ENCODE measurements around the gene ABHD11. TPM values are rescaled to one million over a fixed set of nuclear protein-coding genes. Genes with fewer than 3 reads are reported as not detected.

The ABHD11 gene
- total and polyA plus RNA-seq, 7 donors, result 5.4 to 91.3 (median 13.0) TPM

DNA sequence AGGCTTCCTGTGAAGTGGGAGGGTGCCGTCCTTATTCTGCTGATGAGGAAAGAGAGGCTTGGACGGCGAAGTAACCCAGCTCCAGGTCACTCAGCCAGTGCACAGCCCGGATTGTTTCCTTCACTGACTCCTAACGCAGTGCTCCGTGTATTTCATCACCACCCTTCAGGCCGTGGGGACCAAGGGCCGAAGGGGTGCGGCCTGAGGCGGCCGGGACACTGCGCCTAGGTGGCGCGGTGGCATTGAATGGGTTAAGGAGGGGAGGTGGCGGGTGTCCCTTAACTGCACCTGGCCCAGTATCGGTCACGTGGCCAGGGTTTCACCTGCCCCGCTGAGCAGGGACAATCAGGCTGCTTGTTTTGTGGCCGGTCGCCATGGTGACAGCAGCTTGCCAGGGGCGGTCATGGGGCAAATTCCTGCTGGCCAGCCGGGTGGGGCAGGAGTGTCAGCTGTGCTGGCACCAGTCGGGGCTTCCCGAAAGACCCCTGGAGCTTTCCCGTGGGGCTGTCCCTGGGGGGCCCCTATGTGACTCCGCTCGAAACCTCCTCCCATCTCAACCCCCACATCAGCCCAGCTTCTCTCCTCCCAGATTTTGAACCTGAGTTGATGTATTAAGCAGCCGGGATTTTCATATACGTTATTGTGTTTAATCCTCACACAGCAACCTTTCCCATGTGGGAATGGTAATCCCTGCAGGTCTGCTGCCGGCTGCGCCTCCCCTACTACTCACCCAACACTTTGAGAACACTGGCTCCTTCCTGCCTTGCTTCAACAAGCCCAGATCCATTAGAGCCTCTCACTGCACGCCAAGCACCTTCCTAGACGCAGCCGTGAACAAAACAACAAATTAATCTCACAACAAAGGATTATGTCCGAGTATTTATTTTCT lies 4.4 kb upstream of the ABHD11 start:
- Histone ChIP-seq H3K36me3 (no peaks in the 10 kb centered on the region), H3K9me3 (no peaks in the 10 kb centered on the region), H3K4me1 (peaks cover 0 to 31% (median 14%) of the 10 kb centered on the region in 4 donors), H3K4me3 (no peak overlapping the region), H3K27me3 (no peaks in the 10 kb centered on the region), H3K27ac (peak overlapping the region in 1 of 4 donors; percentile 25)
- TF ChIP-seq, protein P1, sequence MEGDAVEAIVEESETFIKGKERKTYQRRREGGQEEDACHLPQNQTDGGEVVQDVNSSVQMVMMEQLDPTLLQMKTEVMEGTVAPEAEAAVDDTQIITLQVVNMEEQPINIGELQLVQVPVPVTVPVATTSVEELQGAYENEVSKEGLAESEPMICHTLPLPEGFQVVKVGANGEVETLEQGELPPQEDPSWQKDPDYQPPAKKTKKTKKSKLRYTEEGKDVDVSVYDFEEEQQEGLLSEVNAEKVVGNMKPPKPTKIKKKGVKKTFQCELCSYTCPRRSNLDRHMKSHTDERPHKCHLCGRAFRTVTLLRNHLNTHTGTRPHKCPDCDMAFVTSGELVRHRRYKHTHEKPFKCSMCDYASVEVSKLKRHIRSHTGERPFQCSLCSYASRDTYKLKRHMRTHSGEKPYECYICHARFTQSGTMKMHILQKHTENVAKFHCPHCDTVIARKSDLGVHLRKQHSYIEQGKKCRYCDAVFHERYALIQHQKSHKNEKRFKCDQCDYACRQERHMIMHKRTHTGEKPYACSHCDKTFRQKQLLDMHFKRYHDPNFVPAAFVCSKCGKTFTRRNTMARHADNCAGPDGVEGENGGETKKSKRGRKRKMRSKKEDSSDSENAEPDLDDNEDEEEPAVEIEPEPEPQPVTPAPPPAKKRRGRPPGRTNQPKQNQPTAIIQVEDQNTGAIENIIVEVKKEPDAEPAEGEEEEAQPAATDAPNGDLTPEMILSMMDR (IDR thresholded peaks at IDR 0.05), result no peak
- no peak for TF ChIP-seq POLR2A (IDR thresholded peaks at IDR 0.05)
- no peak for TF ChIP-seq EP300 (IDR thresholded peaks at IDR 0.05)
- no peak for TF ChIP-seq POLR2AphosphoS5 (IDR thresholded peaks at IDR 0.05)
- DNase-seq, result peak; percentile 69
- 11 to 43% methylated on average over 35 of the region's 35 CpGs for WGBS, 2 donors
- intact Hi-C loops (cut with DNase I), result no loop called here

DNA sequence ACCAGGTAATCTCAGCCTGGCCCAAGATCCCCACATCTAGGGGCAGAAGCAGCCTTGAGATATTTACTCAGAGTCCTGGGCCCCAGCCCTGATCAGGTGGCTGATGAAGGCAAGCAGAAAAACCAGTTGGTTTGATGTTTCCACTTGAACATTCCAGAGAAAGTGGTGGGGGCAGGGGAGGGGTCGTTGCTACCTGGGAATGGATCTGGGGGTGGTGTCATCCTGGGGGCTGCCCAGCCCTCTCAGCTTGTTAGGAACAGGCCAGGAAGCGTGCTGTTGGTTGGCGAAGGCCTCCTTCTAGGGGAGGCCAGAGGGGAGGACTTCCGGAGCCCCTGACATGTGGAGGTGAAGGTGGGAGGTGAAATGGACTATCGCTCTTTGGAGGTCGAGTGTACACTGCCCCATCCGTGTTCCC lies 3.7 kb upstream of the ABHD11 start:
- WGBS, 2 donors, result 27 to 63% methylated on average over 7 of the region's 7 CpGs
- Histone ChIP-seq H3K27me3 (no peaks in the 10 kb centered on the region), H3K27ac (peak overlapping the region in 1 of 4 donors; percentile 4), H3K9me3 (no peaks in the 10 kb centered on the region), H3K36me3 (peaks cover 0 to 2% (median 0%) of the 10 kb centered on the region in 4 donors), H3K4me1 (peaks cover 0 to 37% (median 21%) of the 10 kb centered on the region in 4 donors), H3K4me3 (no peak overlapping the region)
- no peak for DNase-seq
- TF ChIP-seq, protein P1 (IDR thresholded peaks at IDR 0.05), result no peak
- TF ChIP-seq POLR2AphosphoS5 (IDR thresholded peaks at IDR 0.05), result no peak
- no peak for TF ChIP-seq POLR2A (IDR thresholded peaks at IDR 0.05)
- TF ChIP-seq EP300 (IDR thresholded peaks at IDR 0.05), result no peak
- intact Hi-C loops (cut with DNase I), result no loop called here

DNA sequence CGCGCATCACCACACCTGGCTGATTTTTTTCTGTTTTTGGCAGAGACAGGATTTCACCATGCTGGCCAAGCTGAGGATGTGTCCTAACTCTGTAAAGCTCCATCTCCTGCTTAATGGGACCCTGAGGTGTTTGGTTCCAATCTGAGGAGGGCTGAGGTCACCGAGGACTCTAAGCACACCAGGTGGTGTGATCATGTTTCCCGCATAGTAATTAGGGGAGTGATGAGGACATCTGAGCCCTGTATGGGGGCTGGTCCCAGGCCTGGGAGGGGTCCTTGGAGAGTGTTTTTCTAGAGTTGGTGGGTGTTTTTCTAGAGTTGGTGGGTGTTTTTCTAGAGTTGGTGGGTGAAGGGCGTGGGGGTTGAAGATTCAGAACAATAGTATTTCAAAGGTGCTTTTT lies 3.0 kb upstream of the ABHD11 start:
- Histone ChIP-seq H3K27ac (no peak overlapping the region), H3K4me3 (no peak overlapping the region), H3K4me1 (peaks cover 0 to 36% (median 22%) of the 10 kb centered on the region in 4 donors), H3K36me3 (peaks cover 0 to 9% (median 3%) of the 10 kb centered on the region in 4 donors), H3K27me3 (no peaks in the 10 kb centered on the region), H3K9me3 (no peaks in the 10 kb centered on the region)
- TF ChIP-seq POLR2A (IDR thresholded peaks at IDR 0.05), result no peak
- TF ChIP-seq, protein P1 (IDR thresholded peaks at IDR 0.05), result no peak
- no peak for TF ChIP-seq EP300 (IDR thresholded peaks at IDR 0.05)
- TF ChIP-seq POLR2AphosphoS5 (IDR thresholded peaks at IDR 0.05), result no peak
- WGBS, 2 donors, result 69 to 82% methylated on average over 5 of the region's 5 CpGs
- DNase-seq, result no peak
- intact Hi-C loops (cut with DNase I), result no loop called here

DNA sequence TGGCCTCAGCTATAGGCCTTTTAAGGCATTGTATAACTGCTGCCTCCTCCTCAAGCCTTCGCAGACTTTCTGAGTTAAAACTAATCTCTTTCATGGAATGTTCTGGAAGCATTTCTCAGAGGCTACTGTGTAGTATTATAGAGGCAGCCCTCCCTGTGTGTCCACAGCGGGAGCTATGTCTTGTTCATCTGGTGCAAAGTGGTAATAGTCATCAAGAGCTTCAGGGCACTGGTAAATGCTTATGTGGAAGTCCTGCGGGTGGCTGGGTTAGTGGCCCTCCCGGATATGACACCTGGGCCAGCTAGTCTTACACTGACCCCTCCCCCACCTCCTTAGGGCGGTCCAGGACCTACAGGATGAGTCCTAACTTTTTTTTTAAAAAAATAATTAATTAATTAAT lies 2.2 kb upstream of the ABHD11 start:
- intact Hi-C loops (cut with DNase I), result no loop called here

More for the DNA sequence above, 2.2 kb upstream of the ABHD11 start:
- TF ChIP-seq EP300 (IDR thresholded peaks at IDR 0.05) (no peak), POLR2AphosphoS5 (IDR thresholded peaks at IDR 0.05) (no peak), POLR2A (IDR thresholded peaks at IDR 0.05) (no peak)
- TF ChIP-seq, protein P1 (IDR thresholded peaks at IDR 0.05), result no peak
- no peak for DNase-seq
- Histone ChIP-seq H3K4me1 (peaks cover 0 to 29% (median 15%) of the 10 kb centered on the region in 4 donors), H3K9me3 (no peaks in the 10 kb centered on the region), H3K4me3 (no peak overlapping the region), H3K36me3 (peaks cover 0 to 15% (median 6%) of the 10 kb centered on the region in 4 donors), H3K27ac (peak overlapping the region in 3 of 4 donors; percentile 33 to 94 (median 90)), H3K27me3 (no peaks in the 10 kb centered on the region)
- 78 to 82% methylated on average over 5 of the region's 5 CpGs for WGBS, 2 donors
